H1 (cell line): ENCODE measurements around the gene GPNMB.

Experiments used
- ASH2L ChIP-seq: fragments of 200-600, 300-600 bp; sonication (generic); IDR thresholded peaks from one replicate; pipeline ENCODE4 v1.7.1; 2017; ENCODE audit warnings: low read length
- ATF3 ChIP-seq: IDR thresholded peaks from 2 replicates; pipeline ENCODE4 v1.6.1; 2011; ENCODE audit warnings: low read depth, mild to moderate bottlenecking, low read length; ENCODE audit not compliant: insufficient read depth
- CTCF ChIP-seq, 3 experiments: IDR thresholded peaks; 1 replicate in 2 of 3; 2 replicates in 1 of 3; pipeline versions ENCODE4 v1.5.1 to v1.6.1; 2011; ENCODE audit warnings: low read length in 3 of 3, mild to moderate bottlenecking in 3 of 3, inconsistent platforms in 2 of 3, low read depth in 1 of 3, moderate library complexity in 1 of 3; ENCODE audit not compliant: insufficient read depth in 1 of 3; ENCODE audit errors: control extremely low read depth in 1 of 3
- EZH2 ChIP-seq: fragments of 200-600 bp; sonication (generic); IDR thresholded peaks from 2 replicates; pipeline ENCODE4 v1.7.1; 2012; ENCODE audit warnings: low read depth, mild to moderate bottlenecking, moderate library complexity, low read length, inconsistent platforms; ENCODE audit not compliant: severe bottlenecking
- FOSL1 ChIP-seq: IDR thresholded peaks from 2 replicates; pipeline ENCODE4 v1.6.1; 2011; ENCODE audit warnings: mild to moderate bottlenecking, low read depth, low read length, moderate library complexity; ENCODE audit not compliant: insufficient read depth
- GABPA ChIP-seq: IDR thresholded peaks from 2 replicates; pipeline ENCODE4 v1.6.1; 2011; ENCODE audit warnings: mild to moderate bottlenecking, low read length, moderate library complexity, borderline replicate concordance; ENCODE audit not compliant: insufficient read depth
- POLR2A ChIP-seq, 2 experiments: IDR thresholded peaks; 1 replicate in 1 of 2; 2 replicates in 1 of 2; pipeline ENCODE4 v1.6.1; 2011; ENCODE audit warnings: low read depth in 2 of 2, low read length in 2 of 2, mild to moderate bottlenecking in 2 of 2; ENCODE audit errors: control extremely low read depth in 1 of 2
- RAD21 ChIP-seq, 2 experiments: IDR thresholded peaks in 1 of 2; conservative IDR thresholded peaks in 1 of 2; 2 replicates each; pipeline ENCODE4 v1.6.1; 2011; ENCODE audit warnings: low read depth in 2 of 2, low read length in 2 of 2, improper control_type of control experiment in 1 of 2, inconsistent platforms in 1 of 2, mild to moderate bottlenecking in 1 of 2, moderate library complexity in 1 of 2
- SIRT6 ChIP-seq: IDR thresholded peaks from one replicate; pipeline ENCODE4 v1.7.1; 2012; ENCODE audit warnings: low read length, inconsistent platforms
- SP1 ChIP-seq: IDR thresholded peaks from 2 replicates; pipeline ENCODE4 v1.6.1; 2011; ENCODE audit warnings: low read depth, low read length
- TCF12 ChIP-seq: IDR thresholded peaks from 2 replicates; pipeline ENCODE4 v1.6.1; 2011; ENCODE audit warnings: low read depth, mild to moderate bottlenecking, low read length

- TF ChIP-seq EZH2 (no peak), RAD21 (IDR thresholded peaks at IDR 0.05 in 1 of 2, conservative IDR thresholded peaks at IDR 0.05 in 1 of 2; ENCODE audit: low read depth in 2 of 2, low read length in 2 of 2) (no peak), CTCF (IDR thresholded peaks at IDR 0.05; ENCODE audit: control extremely low read depth in 1 of 3, insufficient read depth in 1 of 3, low read depth in 1 of 3, low read length in 3 of 3) (no peak), ATF3 (no peak), FOSL1 (no peak), TCF12 (no peak), POLR2A (IDR thresholded peaks at IDR 0.05; ENCODE audit: control extremely low read depth in 1 of 2, low read depth in 2 of 2, low read length in 2 of 2) (no peak), SP1 (no peak), SIRT6 (no peak), GABPA (no peak), ASH2L (no peak)
These were observed 2.9 kb downstream of the GPNMB start for GRCh38 chr7:23249486-23249885.
